Activated T-helper 9 cell treated with anti-CD3 and anti-CD28 coated beads, Interleukin-2, amount 50 U/mL, for 16 hours (primary cell): ENCODE data around the gene ACTR1A.
A peak's percentile ranks its signal among the peaks of the same experiment; 100 is the strongest.
"Not testable (repeated sequence)": the region's sequence is repeated elsewhere in the genome, so short reads cannot be mapped to it uniquely, and the experiment has no call there.

ENCODE experiments used
- DNase-seq: peaks from one replicate; pipeline ENCODE4 v3.0.0-alpha.2; 2020; ENCODE audit warnings: low read depth

Gene ACTR1A

GRCh38 chr10:102502337-102503151 lies at the start of gene ACTR1A:
Gene ACTR1A, minus strand, starts transcription at chr10:102502712. Its CDS starts 65 bp downstream, at chr10:102502647.
- peak; percentile 91 for DNase-seq

GRCh38 chr10:102550636-102551210 lies 48.2 kb upstream of the ACTR1A start:
- DNase-seq: no peak

DNA sequence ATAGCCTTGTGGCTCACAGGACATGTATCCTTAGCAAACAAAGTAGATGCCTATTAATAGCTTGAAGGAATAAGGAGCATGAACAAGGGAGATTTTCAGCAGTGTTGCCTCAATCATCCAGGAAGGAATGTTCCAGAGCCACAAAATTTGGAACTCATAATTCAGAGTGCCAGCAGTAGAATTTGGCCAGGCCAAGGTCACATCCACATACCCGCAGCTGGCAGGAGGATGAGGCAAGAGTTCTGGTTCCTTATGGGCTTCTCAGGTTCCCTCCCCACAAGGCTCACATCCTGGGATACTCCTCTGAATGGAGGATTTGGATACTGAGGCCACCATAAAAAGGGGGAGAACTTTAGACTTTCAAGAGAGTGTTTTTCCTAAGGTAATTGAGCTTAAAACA lies 47.0 kb upstream of the ACTR1A start:
- DNase-seq: no peak

DNA sequence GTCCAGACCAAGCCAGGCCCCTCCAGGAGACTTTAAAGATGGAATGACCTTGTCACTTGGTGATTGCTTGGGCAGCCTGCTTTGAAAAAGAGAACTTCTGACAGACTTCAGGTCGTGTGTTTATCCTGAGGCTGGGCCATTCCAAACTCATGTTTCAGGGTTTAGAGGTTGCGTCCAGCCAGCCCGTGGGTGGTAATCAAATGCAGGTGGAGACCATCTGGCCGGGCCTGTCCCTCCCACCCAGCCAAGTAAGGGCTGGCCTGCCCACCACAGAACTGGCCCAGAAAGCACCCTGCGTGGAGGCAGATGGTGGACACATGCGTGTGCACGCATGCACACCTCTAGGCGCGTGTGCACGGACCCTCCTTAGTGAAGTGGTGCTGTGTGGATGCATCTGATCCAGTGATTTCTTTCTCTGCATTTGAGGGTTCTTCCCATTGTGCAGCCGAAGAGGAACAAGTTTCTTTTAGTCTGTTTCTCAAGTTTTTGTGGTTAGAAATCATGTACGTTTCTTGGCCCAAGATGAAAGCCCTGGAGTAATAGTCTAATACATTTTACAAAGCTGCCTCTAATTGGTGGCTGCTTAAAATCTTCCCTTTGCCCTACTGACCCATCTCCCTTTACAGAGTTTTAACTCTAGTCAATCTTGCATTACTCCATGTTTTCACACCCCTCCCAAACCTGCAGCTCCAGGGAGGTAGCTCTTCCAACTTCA lies 44.3 kb upstream of the ACTR1A start:
- no peak for DNase-seq

DNA sequence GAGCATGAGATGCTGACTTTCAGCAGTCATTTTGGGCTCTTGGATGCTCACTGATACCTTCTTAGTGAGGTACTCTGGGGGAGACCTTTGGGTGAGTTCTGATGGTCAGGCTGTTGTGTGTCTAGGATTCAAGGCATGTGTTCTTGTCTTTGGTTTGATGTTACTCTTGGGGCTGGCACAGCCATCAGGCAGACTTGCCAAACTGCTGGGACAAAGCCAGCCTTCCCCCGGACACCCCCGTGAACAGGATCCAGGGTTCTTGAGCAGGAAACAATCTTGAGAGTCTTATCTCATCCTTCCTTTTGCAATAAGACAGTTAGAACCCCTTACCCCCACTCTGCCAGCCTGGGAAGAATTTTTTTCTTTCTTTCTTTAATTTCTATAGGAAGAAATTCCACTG lies 43.5 kb upstream of the ACTR1A start:
- no peak for DNase-seq

DNA sequence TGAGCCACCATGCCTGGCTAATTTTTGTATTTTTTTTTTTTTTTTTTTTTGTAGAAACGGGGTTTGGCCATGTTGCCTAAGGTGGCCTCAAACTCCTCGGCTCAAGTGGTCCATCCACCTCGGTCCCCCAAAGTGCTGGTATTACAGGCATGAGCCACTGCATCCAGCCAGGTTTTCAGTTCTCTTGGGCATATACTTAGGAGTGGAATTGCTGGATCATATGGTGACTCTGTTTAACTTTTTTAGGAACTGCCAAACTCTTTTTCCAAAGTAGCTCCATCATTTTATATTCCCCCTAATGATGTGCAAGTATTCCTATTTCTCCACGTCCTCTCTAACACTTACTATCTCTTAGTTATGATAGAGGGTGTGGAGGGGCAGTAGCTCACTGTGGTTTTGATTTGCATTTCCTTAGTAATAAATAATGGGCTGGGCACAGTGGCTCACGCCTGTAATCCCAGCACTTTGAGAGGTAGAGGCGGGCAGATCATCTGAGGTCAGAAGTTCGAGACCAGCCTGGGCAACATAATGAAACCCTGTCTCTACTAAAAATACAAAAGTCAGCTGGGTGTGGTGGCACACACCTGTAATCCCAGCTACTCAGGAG lies 42.9 kb upstream of the ACTR1A start:
- DNase-seq: no peak

GRCh38 chr10:102542800-102543418 lies 40.4 kb upstream of the ACTR1A start:
- DNase-seq: no peak

DNA sequence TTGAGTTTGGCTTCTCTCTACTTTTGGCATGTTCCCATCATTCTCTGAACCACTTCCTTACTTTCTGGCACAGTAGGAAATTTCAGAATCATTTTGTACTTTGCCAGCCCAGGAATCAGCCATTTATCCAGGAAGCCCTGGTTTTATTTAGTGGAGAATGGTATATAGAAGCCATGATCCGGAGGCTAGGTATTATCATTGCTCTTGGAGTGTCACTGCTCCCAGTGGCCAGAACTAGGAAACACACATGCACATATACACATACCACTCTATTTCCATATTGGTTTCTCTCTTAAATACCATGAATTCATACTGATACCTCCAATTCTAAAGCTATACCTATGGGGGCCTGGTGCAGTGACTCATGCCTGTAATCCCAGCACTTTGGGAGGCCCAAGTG lies 37.5 kb upstream of the ACTR1A start:
- no peak for DNase-seq

DNA sequence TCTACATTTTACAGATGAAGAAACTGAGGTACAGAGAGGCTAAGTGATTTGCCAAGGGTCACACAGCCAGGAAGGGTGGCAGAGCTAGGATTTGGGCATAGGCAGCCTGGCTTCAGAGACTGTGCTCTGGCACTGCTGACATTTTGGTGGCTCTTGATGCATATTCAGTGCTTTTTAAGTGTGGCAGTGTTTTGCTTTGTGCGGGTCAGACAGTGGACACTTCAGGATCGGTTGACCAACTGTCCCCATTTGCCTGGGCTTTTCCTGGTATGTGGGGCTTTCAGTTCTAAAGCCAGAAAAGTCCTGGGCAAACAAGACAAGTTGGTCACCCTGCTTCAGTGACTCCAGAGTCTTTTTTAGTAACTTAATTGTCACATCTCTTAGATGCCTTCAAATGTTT lies 36.3 kb upstream of the ACTR1A start:
- DNase-seq: no peak

- DNase-seq: no peak
These were observed 35.4 kb upstream of the ACTR1A start for GRCh38 chr10:102537948-102538347.

GRCh38 chr10:102537367-102537766 lies 34.9 kb upstream of the ACTR1A start:
- DNase-seq: no peak

DNA sequence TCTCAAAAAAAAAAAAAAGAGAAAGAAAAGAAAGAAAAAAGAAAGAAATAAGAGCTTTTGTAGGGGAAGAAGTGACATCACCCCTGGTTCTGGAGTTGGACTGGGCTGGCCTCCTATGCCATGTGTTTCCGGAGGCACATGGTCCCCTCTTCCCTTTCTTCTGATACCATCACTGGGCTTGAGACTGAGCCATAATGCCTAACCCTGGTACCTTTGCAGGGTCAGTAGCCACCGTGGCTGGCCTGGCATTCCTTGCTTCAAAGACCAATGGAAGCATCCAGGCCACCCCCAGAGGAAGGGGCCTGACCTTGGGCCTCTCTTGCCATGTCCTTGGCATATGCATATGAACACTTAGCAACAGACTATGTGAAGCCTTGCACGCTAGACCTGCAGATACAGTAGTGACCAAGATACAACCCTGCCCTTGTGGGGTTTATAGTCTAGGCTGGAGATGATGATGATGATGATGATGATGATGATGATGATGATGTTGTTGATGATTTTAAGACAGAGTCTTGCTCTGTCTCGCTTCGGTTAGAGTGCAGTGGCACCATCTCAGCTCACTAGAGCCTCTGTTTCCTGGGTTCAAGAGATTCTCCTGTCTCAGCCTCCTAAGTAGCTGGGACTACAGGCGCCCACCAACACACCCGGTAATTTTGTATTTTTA lies 33.1 kb upstream of the ACTR1A start:
- DNase-seq: no peak

- not testable (repeated sequence) for DNase-seq
These were observed 32.5 kb upstream of the ACTR1A start for GRCh38 chr10:102534966-102535365.

DNA sequence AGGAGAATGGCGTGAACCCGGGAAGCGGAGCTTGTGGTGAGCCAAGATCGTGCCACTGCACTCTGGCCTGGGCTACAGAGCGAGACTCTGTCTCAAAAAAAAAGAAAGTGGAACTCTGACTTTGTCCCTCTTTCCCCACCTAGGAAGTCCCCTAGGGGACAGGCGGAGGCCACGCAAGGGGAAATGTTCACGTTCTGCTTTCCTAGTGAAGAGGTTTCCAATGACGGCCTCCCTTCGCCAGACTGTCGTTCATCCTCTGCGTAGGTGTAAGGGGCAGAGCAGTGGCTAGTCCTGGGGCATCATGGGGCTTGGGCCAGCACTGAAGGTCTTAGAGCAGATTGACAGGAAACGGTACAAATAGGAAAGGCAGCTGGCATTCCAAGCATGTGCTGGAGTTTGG lies 31.8 kb upstream of the ACTR1A start:
- DNase-seq: no peak

- DNase-seq: no peak
These were observed 25.0 kb upstream of the ACTR1A start for GRCh38 chr10:102527546-102527945.

- DNase-seq: no peak
These were observed 22.2 kb upstream of the ACTR1A start for GRCh38 chr10:102524746-102525145.

DNA sequence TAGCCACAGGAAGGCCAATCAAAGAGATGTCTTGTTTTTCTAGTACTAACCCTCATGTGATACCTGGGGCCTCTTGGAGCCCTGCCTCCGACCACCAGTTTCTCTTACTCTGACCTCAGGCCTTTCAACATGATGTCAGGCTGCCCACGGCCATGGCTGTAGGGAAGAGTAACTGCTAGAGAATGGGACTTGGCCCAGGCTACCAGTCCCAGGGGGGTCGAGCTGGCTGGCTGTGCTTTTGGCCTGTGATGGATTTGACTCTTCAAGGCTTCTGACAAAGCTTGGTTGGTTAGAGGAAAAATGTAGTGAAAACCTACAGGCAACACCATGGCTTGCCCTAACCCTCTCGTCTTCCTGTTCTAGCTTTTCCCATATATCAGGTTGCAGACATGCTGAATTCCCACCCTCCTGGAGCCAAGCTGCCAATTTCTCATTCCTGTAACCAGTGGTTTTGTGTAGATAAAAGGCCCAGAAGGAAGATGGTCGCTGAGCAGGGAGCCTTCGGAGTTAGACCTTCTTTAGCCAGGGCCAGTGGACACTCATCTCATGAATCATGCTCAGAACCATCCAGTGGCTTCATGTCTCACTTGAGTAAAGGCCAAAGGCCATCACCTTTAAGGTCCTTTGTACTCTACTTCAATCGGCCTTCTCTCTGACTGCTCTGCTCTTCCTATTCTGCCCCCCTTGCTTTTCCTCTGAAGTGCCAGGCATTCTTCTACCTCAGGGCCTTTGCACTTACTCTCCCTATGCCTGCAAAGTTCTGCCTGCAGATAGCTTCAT lies 20.9 kb upstream of the ACTR1A start:
- DNase-seq: no peak

DNA sequence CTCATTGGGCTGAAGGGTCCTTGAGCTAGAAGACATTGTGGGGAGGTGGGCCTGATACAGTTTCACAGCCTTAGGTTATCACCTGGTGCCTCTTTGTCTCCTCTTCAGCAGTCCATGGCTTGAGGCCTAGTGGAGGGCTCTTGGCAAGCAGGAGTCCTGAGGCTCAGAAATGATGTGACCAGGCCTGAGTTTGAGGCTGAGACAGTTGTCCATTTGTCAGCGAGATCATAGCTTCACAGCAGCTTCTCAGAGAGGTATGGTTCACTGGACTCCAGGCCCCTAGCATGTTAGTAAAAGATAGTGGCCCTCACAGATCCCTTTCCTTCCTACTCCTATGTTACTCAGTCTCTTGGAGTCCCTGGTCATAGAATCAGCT lies 20.4 kb upstream of the ACTR1A start:
- DNase-seq: no peak

GRCh38 chr10:102519246-102519825 lies 16.8 kb upstream of the ACTR1A start:
- no peak for DNase-seq

- DNase-seq: no peak
These were observed 15.0 kb upstream of the ACTR1A start for GRCh38 chr10:102517553-102517952.

- no peak for DNase-seq
These were observed 13.2 kb upstream of the ACTR1A start for GRCh38 chr10:102515724-102516123.
